Peyer's patch (tissue), 4 donors: ENCODE results near the gene RPL29.

Experiments
- POLR2A ChIP-seq, 2 donors: fragments of 450-650 bp; IDR thresholded peaks; one replicate each; pipeline ENCODE4 v1.5.1; 2017; ENCODE audit warnings: antibody characterized with exemption in 2 of 2, mild to moderate bottlenecking in 2 of 2, moderate library complexity in 2 of 2
- TF ChIP-seq, protein P1 (sequence below), 6 experiments: fragments of 450-650 bp in 4 of 6; fragments of 200-600 bp in 2 of 6; sonication (generic) in 1 of 6; IDR thresholded peaks; one replicate each; pipeline ENCODE4 v1.5.1; 2017 to 2019; ENCODE audit warnings: antibody characterized with exemption in 6 of 6, mild to moderate bottlenecking in 3 of 6, moderate library complexity in 1 of 6

GRCh38 chr3:52030714-52031310 is 35.1 kb upstream of the RPL29 start:
- TF ChIP-seq POLR2A (IDR thresholded peaks at IDR 0.05), result no peak
- TF ChIP-seq, protein P1, sequence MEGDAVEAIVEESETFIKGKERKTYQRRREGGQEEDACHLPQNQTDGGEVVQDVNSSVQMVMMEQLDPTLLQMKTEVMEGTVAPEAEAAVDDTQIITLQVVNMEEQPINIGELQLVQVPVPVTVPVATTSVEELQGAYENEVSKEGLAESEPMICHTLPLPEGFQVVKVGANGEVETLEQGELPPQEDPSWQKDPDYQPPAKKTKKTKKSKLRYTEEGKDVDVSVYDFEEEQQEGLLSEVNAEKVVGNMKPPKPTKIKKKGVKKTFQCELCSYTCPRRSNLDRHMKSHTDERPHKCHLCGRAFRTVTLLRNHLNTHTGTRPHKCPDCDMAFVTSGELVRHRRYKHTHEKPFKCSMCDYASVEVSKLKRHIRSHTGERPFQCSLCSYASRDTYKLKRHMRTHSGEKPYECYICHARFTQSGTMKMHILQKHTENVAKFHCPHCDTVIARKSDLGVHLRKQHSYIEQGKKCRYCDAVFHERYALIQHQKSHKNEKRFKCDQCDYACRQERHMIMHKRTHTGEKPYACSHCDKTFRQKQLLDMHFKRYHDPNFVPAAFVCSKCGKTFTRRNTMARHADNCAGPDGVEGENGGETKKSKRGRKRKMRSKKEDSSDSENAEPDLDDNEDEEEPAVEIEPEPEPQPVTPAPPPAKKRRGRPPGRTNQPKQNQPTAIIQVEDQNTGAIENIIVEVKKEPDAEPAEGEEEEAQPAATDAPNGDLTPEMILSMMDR (IDR thresholded peaks at IDR 0.05), result no peak
